OCI-LY3 (cell line): ENCODE measurements around the gene SLC26A3.

Experiments used
- H2AFZ ChIP-seq: fragments of 200-600, 300-600 bp; shearing (Covaris generic); 2 replicates; pipeline ENCODE4 v1.6.0; 2014; ENCODE audit warnings: antibody characterized with exemption, low read depth, low read length
- H3K27ac ChIP-seq: fragments of 200-600, 300-600 bp; sonication (generic); 2 replicates; pipeline ENCODE4 v1.5.1; 2014; ENCODE audit warnings: mild to moderate bottlenecking, low read length, moderate library complexity, mixed read lengths
- H3K27me3 ChIP-seq: fragments of 200-600, 300-600 bp; sonication (generic); 2 replicates; pipeline ENCODE4 v1.6.1; 2014; ENCODE audit warnings: low read depth, low read length, mixed read lengths
- H3K36me3 ChIP-seq: fragments of 200-600, 300-600 bp; sonication (generic); replicated peaks from 2 replicates; pipeline ENCODE3; 2014; ENCODE audit warnings: low read depth, low read length, mixed read lengths
- H3K4me1 ChIP-seq: fragments of 300-600, 200-600 bp; sonication (generic); 2 replicates; pipeline ENCODE4 v1.6.1; 2014; ENCODE audit warnings: low read length, mixed read lengths
- H3K4me2 ChIP-seq: fragments of 200-600, 300-600 bp; sonication (generic); 2 replicates; pipeline ENCODE4 v1.6.1; 2014; ENCODE audit warnings: low read length, mixed read lengths
- H3K4me3 ChIP-seq: fragments of 300-600, 200-600 bp; sonication (generic); 2 replicates; pipeline ENCODE4 v1.5.1; 2014; ENCODE audit warnings: antibody characterized with exemption, mild to moderate bottlenecking, low read length, moderate library complexity
- H3K79me2 ChIP-seq: fragments of 300-600, 200-600 bp; shearing (Covaris generic); 2 replicates; pipeline ENCODE4 v1.6.1; 2014; ENCODE audit warnings: mild to moderate bottlenecking, low read length, mixed read lengths
- H3K9ac ChIP-seq: fragments of 300-600, 200-600 bp; shearing (Covaris generic); 2 replicates; pipeline ENCODE4 v1.6.0; 2014; ENCODE audit warnings: mild to moderate bottlenecking, low read length, moderate library complexity
- H3K9me3 ChIP-seq: fragments of 200-600, 300-600 bp; shearing (Covaris generic); 2 replicates; pipeline ENCODE4 v1.6.1; 2014; ENCODE audit warnings: low read length, mixed read lengths; ENCODE audit not compliant: insufficient read depth
- H4K20me1 ChIP-seq: fragments of 200-600, 300-600 bp; sonication (generic); 2 replicates; pipeline ENCODE4 v1.6.1; 2016; ENCODE audit warnings: low read length, mixed read lengths; ENCODE audit not compliant: insufficient read depth
- CTCF ChIP-seq: fragments of 200-600, 300-600 bp; sonication (generic); IDR thresholded peaks from 2 replicates; pipeline ENCODE4 v1.5.1; 2014; ENCODE audit warnings: antibody characterized with exemption, low read length, low read depth
- EZH2phosphoT487 ChIP-seq: fragments of 200-600 bp; shearing (Covaris generic); IDR thresholded peaks from 2 replicates; pipeline ENCODE4 v1.6.1; 2018; ENCODE audit warnings: antibody characterized with exemption, mixed run types, low read depth

The SLC26A3 gene

GRCh38 chr7:107789647-107790046 lies 13.4 kb downstream of the SLC26A3 start:
- H3K4me1 ChIP-seq = peaks cover 3% of the 10 kb centered on the region; the same call in 1 of the 2 replicates
- no peak overlapping the region for H3K27ac ChIP-seq
- H3K36me3 ChIP-seq = no peaks in the 10 kb centered on the region
- H3K9ac ChIP-seq = no peak overlapping the region
- no peak overlapping the region for H2AFZ ChIP-seq
- peaks cover 17% of the 10 kb centered on the region for H3K27me3 ChIP-seq
- H3K79me2 ChIP-seq = no peaks in the 10 kb centered on the region
- H3K4me3 ChIP-seq = no peak overlapping the region
- no peak for TF ChIP-seq EZH2phosphoT487
- TF ChIP-seq CTCF = no peak
- H4K20me1 ChIP-seq = no peaks in the 10 kb centered on the region
- H3K4me2 ChIP-seq = no peak overlapping the region
- no peaks in the 10 kb centered on the region for H3K9me3 ChIP-seq

GRCh38 chr7:107788662-107789061 lies 14.4 kb downstream of the SLC26A3 start:
- no peak overlapping the region for H3K27ac ChIP-seq

DNA sequence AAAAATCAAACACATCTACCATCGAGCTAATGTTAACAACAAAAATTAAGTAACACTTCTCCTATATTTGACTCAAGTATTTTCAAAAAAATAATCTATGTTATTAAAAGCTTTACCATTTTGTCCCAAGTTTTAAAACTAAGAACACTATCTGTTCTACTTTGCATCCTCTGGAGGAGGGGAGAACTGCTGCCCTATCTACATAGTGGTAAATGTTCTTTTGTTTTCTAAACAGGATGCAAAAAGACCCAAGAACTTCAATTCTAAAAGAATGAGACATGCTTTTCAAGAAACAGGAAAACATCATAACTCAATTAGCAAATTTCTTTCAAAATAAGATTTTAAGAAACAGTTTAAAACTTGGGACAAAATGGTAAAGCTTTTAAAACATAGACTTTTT lies 14.8 kb downstream of the SLC26A3 start:
- no peaks in the 10 kb centered on the region for H3K36me3 ChIP-seq
- H3K79me2 ChIP-seq = no peaks in the 10 kb centered on the region
- peaks cover 7% of the 10 kb centered on the region; the same call in 1 of the 2 replicates for H3K27me3 ChIP-seq
- H4K20me1 ChIP-seq = no peaks in the 10 kb centered on the region
- no peak overlapping the region for H3K27ac ChIP-seq
- TF ChIP-seq EZH2phosphoT487 (no peak), CTCF (no peak)
- H3K4me2 ChIP-seq = no peak overlapping the region
- peaks cover 3% of the 10 kb centered on the region; the same call in 1 of the 2 replicates for H3K4me1 ChIP-seq
- H3K9me3 ChIP-seq = no peaks in the 10 kb centered on the region
- no peak overlapping the region for H3K9ac ChIP-seq
- no peak overlapping the region for H3K4me3 ChIP-seq
- H2AFZ ChIP-seq = no peak overlapping the region

More at GRCh38 chr7:107788662-107789061, 14.4 kb downstream of the SLC26A3 start:
- H3K4me1 ChIP-seq = peaks cover 3% of the 10 kb centered on the region; the same call in 1 of the 2 replicates
- H3K4me3 ChIP-seq = no peak overlapping the region
- peaks cover 7% of the 10 kb centered on the region; the same call in 1 of the 2 replicates for H3K27me3 ChIP-seq
- H3K4me2 ChIP-seq = no peak overlapping the region
- no peak overlapping the region for H2AFZ ChIP-seq
- no peak for TF ChIP-seq EZH2phosphoT487
- no peaks in the 10 kb centered on the region for H3K79me2 ChIP-seq
- H3K9ac ChIP-seq = no peak overlapping the region
- H3K9me3 ChIP-seq = no peaks in the 10 kb centered on the region
- no peaks in the 10 kb centered on the region for H3K36me3 ChIP-seq
- no peaks in the 10 kb centered on the region for H4K20me1 ChIP-seq

- H4K20me1 ChIP-seq = no peaks in the 10 kb centered on the region
- no peak for TF ChIP-seq CTCF
- no peak for TF ChIP-seq EZH2phosphoT487
- no peak overlapping the region for H3K4me3 ChIP-seq
- no peak overlapping the region for H3K27ac ChIP-seq
- peak overlapping the region; percentile 81 for H2AFZ ChIP-seq
- H3K27me3 ChIP-seq = peaks cover 7% of the 10 kb centered on the region; the same call in 1 of the 2 replicates
- no peaks in the 10 kb centered on the region for H3K36me3 ChIP-seq
- peaks cover 3% of the 10 kb centered on the region; the same call in 1 of the 2 replicates for H3K4me1 ChIP-seq
- H3K4me2 ChIP-seq = peak overlapping the region; percentile 17; the same call in 1 of the 2 replicates
- H3K79me2 ChIP-seq = no peaks in the 10 kb centered on the region
- no peak overlapping the region for H3K9ac ChIP-seq
- H3K9me3 ChIP-seq = no peaks in the 10 kb centered on the region
These were observed 17.1 kb downstream of the SLC26A3 start for GRCh38 chr7:107785926-107786325.
